KG1 (cell line): Measurements from ENCODE around the gene TLE1.
"Not testable (repeated sequence)": the region's sequence is repeated elsewhere in the genome, so short reads cannot be mapped to it uniquely, and the experiment has no call there.

ENCODE experiments used
- DNase-seq: peaks from one replicate; lab custom pipeline; 2025; lab: John Stamatoyannopoulos, UW

TLE1 gene

DNA sequence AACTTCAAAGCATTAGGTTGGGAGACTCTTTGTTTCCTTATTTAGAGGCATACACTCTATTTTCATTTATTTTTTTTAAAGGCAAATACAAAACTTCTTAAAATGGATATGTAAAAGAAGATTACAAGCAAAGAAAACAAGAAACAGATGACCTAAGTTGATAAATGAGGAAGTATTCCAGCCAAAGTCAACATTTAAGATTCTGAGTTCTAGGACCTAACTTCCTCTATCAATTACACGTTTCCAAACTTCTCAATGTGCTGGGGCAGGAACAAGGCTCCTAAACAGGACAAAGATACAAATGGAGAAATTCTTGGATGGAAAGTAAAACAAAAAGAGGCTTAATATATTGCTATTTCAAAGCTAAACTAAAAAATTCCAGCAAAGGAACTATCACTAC is 89.5 kb downstream of the TLE1 start:
- no peak for DNase-seq

DNA sequence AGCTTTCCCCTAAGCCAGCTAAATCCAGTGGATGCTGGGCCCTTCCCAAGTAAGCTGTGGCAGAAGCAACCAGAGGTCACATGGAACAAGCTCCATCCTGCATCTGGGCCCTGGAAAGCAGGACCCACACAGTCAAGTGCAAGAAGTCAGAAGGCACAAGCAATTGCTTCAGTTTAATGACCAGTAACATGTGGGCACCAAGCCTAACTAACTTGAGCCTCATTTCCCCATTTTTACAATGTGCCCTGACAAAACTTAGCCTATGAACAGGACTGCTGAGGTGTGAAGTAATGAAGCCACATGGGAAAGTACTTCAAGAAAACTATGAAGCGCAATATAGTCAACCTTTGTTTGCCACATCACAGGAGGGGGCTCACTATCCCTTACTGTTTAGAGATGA is 90.5 kb downstream of the TLE1 start:
- DNase-seq = no peak

DNA sequence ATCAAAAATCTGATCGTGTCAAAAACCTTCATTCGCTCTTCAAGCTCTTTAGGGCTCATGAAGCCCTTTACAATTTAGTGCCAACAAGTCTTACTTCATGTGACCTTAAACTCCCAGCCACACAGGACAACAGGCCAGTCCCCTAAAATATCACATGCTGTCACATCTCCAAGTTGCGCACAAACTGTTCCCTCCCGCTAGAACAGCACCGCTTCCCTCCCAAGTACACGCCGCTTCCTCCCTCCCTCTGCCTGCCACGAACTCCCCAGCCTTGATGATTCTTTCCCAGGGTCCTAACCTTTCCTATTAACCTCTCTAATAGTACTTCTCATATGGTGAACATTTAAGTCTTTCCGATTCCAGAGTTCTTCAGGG is 91.2 kb downstream of the TLE1 start:
- DNase-seq = no peak

DNA sequence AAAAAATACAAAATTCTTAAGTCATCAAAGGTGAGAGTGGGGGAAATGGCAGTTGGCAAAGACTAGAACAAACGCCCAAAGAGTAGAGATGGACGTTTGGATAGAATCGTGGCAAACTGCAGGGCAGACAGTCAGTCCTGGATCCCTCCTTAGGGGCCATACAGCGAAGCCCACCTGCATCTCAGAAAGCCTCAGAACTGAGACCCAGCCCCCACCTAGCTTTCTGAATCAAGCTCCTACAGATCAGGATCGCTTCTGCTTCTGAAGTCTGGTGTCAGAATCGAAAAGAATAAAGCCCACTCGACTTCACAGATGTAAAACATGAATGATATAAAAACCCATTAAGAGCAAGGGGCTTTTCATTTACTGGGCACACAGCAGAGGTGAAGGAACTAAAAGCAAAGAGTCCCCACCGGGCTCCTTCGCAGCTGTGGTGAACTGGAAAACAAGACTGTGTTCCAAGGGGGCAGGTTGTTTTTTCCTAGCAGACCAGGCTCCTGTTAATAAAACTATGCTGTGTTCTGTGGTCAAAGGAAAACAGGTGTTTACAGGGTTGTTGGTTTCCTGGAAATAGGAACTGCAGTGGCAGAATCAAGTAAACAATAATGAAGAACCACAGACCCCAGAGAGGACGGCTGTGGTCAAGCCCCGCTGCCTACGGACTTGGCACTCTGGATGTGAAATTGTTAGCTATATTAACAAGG is 91.8 kb downstream of the TLE1 start:
- no peak for DNase-seq

DNA sequence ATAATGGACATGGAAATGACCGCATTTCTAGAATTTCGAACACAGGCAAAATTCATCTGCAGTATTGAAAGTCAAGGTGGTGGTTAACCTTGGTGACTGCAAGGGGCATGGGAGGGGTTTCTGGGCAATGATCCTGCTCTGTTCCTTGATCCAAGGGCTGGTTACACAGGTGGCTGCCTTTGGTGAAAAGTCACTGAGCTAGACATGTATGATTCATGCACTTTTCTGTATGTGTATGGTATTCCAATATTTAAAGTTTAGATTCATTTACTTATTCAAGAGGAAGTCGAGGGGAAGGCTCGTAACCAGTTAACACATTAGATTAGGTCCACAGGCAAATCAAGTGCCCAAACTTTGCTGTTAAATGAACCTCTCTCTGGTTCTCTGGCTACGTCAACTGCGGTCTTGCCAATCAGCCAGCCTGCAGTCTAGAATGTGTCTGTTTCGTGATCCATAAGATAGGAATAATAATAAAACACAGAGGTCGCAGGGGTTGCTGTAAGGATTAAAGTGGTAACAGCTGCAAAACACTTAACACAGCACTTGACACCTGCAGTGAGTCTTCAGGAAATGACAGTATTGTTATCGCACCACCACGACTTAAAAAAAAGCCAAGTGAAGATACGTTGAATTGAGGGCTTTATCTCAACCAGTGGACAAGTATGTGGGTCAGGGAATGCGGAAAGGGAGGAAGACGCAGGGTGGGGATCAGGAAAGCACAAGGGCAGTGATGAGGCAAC is 92.5 kb downstream of the TLE1 start:
- DNase-seq = no peak

DNA sequence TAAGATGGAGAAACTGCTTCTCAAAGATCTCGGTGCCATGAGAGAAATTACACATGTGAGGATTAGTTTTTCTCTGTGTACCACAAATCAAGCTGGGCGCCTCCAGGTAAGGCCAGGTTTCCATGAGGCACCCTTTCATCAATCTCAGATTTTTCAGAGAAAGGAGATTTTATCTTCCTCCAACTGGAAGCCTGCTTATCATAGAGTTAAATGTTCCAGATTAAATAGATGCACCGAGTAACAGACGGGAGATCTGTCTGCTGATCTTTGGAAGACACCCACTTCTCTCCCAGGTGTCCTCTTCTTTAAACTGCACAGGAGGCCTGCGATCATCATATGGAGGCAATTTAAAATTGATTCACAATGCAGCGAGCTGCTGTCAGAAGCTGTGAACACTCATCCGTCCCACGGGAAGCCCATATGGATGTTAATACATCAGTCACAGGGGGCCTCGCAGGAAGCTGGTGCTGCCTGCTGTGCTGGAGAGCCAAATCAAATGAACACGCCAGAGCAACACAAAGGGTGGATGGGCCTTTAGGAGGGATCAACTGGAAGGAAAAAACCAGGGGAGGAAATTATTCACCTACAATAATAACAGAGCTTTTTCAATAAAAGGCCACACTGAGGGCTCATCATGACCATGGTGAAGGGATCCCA is 93.3 kb downstream of the TLE1 start:
- DNase-seq = no peak

DNA sequence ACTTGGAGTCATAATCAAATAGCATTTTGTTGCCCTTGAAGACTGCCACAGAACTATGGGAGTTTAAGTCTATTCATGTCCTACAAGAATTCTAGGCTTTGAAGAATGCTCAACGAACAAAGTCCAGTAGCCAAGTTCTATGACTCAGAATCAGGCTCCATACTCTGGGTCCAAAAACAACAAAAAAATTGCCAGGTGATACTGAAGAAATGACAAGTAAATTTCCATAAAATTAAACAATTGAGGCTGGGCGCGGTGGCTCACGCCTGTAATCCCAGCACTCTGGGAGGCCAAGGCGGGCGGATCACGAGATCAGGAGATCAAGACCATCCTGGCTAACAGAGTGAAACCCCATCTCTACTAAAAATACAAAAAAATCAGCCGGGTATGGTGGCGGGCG is 94.1 kb downstream of the TLE1 start:
- DNase-seq = not testable (repeated sequence)

DNA sequence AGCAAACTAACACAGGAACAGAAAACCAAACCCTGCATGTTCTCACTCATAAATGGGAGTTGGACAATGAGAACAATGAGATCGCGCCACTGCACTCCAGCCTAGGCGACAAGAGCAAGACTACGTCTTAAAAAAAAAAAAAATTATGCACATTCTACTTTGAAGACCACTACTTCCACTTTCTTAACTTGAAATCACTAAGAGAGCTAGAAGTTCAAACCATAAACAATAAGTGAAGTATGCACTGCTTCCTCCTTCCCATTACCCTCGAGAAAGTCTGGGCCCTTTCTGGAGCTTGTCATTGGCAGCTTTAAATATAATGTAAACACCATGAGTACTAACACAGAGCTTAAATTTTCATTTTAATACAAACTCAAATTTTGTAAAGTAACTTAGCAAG is 94.9 kb downstream of the TLE1 start:
- DNase-seq = no peak

DNA sequence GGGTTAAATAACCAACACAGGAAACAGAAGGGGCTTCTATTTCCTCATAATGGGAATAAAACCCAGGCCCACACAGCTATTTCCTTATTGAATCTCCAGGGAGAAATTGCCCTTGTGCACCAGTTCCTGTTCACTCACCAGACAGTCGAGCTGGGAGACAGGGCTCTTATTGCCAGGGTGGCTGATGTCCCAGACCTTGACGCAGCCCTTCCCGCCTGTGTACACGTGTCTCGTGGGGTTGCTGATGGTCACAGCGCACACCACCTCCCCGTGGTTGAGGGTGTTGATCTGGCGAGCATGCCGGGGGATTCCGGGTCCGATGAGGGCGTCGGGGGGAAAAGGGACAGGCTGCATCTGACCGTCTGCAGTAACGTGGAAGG is 96.5 kb downstream of the TLE1 start:
- no peak for DNase-seq

DNA sequence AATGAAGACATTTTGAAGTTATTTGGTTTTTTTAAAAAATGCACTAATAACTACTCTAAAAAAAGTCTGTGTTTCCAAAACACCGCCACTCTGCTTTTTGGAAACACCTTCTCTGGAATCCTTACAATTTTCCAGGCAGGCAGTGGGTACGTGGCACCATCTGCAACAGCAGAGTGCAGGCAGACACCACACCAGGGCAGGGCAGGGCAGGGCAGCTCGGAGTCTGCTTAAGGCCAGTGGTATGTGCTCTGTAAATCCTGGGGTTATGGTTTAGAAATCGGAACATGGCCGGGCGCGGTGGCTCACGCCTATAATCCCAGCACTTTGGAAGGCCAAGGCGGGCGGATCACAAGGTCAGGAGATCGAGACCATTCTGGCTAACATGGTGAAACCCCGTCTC is 97.6 kb downstream of the TLE1 start:
- no peak for DNase-seq

DNA sequence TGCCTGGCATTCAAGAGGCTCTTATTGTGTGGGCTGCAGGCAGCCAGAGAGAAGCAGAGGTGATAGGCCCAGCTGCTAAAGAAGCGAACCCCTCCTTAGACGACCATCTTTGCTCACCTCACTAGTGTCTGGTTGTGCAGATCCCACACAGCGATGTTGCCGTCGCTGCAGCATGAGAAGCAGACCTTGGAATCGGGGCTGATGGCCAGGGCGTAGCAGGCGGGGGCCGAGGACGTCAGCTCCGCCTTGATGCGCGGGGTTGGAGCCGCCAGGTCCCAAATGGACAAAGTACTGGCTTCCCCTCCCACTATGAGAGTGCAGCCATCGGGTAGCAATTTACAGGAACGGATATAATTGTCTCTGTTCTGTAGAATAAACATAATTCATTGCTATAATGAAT is 98.7 kb downstream of the TLE1 start:
- DNase-seq = no peak

DNA sequence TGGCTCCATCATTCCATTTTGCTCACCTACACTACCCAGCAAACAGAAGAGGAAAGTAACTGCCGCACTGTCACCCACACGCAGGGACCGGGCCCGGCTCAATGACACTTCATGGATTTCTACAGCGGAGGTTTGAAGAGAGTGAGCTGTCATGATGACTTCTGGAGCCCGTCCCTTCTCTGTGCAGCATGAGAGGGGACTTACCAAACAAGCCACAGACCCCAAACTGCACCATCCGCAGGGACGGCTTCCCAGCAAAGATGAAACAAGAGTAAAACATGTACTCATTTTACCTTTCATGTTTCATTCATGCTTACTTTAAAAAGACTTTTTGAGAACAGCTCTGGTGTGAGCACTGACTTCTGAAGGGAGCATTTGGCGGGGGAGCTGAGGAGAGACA is 99.5 kb downstream of the TLE1 start:
- DNase-seq = no peak

DNA sequence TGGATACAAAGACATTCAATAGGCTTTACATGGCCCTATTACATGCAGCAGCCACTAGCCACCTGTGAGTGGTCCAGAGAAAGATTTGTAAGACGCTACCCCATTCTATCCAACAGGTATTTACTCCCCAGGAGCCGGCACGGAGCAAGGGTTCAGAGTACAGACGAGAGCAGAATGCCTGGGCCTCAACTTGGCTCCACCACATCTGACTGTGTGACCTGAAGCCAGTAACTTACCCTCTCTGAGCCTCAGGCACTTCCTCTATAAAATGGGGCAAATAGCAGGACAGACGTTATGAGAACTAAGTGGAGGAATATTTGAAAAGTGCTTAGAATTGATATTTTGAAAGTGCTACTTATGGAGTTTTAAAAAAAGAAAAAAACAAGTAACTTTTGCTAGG is 100.0 kb downstream of the TLE1 start:
- DNase-seq = no peak

DNA sequence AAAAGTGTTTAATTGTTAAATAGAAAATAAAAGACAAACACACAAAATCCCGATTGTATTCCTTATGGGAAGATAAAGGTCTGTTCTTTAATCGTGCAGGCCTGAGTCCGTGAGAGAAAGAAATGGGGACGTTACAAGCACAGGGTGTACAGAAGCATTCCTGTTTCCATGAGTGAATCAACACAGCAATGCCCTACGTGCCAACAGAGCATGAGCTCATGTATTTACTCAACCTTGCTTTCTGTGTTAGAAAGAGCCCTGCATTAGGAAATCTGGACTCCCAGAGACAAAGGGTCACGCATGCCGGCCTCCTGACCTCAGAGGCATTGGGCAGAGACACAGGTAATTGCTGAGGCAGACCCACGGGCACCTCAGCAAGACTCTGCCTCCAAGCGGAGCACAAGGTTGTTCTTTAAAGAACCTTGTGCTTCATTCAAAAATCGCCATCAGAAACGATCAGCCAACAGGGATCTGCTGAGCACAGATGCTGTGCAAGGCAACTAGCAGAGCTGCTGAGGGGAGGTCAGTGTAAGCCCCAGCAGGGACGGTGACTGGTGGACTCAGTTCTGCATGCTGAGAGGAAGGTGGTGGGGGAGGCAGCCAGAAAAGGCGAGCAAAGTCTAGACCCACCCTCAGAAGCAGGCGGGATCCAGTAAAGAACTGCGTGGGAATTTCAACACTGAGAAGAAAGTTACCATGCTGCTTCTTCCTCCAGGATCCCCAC is 101.0 kb downstream of the TLE1 start:
- no peak for DNase-seq

DNA sequence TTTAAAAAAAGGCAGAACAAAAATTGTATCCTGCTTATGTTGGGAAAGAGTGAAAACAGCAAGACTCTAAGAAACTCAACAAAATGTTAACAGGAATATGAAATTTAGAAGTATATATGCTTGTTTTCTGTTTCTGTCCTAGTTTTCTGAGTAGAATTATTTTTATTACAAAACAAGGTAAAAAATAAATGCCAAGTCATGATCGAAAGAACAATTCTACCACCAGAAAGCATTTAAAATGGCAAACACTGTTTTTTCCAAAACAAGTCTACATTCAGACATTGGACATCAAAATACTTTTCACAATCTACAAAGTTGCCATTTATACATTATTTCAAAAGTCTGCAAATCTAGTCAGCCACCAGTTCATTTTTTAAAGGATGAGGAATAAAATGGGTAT is 102.6 kb downstream of the TLE1 start:
- DNase-seq = no peak

DNA sequence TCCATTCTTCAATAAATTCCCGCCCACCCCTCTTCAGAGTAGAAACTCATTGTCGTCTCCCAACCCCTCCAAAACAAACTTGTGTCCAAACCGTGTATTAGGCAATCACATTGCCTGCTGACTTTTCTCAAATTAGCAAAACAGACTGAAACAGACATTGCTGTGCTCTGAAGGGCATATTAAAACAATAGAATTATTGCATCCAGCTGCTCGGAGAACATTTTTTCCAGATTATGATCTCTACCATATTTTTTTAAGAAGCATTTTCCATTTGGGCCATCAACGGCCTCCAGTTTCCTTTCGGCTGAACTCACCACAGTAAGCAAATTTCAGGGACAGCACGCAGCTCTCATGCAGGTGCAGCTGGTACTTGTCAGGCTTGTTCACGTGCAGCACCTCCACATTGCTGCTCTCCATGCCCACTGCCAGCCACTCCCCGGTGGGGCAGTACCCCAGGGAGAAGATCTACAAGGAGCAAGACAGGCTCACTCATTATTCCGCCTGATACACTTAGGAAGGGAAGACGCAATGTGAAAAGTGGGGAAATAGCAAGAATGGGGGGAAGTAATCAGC is 104.1 kb downstream of the TLE1 start:
- DNase-seq = no peak

DNA sequence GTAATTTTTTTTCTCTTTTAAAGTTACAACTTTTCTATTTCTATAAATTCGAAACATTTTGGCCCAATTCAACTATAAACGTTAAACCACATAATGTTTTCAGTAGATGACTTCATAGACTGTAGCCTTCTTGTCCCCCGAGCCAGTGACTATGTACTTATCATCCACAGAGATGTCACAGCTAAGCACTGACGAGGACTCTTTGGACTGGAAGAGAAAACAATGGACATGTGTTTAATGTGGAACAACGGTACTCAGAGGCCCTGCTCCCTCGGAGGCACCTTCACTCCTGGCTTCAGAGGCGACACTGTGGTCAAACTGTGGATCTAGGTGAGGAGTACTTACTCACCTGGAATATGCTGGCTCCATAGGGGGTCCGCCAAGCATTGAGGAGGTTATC is 105.2 kb downstream of the TLE1 start:
- no peak for DNase-seq

DNA sequence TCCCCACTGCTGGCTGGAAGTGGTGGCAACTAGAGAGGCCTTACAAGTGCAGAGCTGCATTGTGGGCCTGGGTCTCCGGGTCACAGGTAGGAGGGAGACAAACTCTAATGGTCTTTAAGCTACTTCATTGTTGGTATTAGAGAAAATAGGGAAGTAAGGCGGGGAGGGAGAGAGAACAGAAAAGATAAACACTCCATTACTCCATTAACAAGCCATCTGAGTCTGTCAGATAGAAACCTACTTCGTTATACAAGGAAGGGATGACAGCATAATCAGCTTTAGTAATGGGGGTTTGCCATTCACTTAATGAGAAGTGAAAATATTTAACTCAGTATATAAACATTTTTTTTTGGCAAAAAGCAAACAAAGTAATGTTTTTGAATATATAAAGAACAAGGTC is 107.4 kb downstream of the TLE1 start:
- DNase-seq = no peak

DNA sequence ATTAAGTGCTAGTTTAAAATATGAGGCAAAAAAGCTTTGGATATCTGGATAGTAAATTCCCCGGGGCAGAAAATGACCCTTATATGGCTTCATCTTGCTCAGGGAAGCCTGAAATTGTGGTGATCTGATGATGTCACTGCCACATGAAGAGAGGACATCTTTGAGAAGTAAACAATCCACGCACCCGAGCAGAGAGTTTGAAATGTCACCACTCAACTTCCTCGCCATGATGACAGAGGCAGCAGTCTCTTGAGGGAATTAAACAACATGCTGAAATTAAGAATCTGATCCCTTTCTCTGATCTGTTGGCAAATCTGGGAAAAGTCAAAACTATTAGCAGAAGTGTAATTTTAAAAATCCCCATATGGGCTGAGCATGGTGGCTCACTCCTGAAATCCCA is 110.0 kb downstream of the TLE1 start:
- DNase-seq = no peak

DNA sequence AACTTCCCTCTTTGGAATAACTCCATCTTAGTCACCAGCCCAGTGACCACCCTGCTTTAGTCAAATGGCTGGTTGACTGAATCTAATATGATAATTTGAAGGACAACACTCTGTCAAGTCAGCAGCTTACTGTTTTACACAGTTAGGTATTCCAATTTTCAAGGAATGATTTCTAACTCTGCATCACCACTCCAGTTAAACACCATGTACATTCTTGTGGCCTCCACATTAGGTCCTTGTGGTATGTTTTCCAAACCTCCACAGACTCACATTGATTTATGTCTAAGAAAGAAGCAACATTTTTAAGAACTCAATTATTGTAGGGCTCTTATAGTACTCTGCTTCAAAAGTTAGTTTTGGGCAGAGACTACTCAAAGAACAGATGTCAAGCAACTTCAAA is 110.7 kb downstream of the TLE1 start:
- DNase-seq = no peak

DNA sequence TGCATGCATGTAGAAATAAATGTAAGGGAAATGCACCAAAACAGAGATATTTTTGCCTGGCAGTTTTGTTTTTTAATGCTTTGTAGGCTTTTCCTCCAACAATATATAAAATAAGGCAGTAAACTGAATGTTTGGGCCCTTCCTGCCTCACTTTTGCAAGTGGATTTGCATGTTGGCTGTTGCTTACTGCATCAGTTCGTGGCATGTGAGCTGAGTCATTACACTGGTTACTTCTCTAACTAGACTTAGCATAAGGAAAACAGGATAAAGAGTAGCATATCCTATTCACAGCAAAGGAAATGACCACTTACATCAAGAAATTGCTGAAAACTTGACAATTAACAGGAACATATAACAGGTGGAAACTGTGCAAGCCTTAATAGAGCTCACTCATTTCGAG is 113.4 kb downstream of the TLE1 start:
- DNase-seq = no peak

DNA sequence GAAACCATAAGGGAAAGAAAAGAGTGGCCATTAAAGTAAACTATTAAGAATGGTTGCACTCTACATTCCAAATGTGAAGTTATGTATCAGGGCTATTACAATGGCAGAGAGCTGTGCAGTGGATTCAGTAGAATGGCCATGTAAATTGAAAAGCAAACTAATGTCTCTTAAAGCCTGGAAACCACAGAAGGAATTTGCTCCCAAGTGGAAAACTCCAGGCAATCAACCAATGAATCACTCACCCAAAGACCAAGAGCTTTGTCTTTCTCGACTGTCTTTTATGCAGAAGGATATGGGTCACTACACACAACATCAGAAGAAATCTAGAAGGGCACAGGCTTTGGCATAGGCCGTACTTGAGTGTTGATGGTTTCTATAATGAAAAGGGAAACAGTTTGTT is 114.9 kb downstream of the TLE1 start:
- no peak for DNase-seq
